Calu3 (cell line): ENCODE data around the gene ABHD10. TPM values are rescaled to one million over a fixed set of nuclear protein-coding genes. Genes with fewer than 3 reads are reported as not detected.

Source experiments
- BruUV-seq: library from RNA; stranded (reverse); fragments of 400-500 nt; replicated peaks from 2 replicates; lab custom pipeline; 2021; lab: Mats Ljungman, UMichigan
- CTCF ChIA-PET: fragments of 300-600 bp; sonication (Branson Sonifier 250); formaldehyde crosslinking; loops from one replicate; lab custom pipeline; 2022; ENCODE audit warnings: antibody characterized with exemption; lab: Charles Lee
- DNase-seq: peaks from one replicate; pipeline ENCODE4 v3.0.0; 2022
- H3K27ac Mint-ChIP-seq: one replicate; pipeline ENCODE4 v1.8.0; 2022; ENCODE audit warnings: mixed read lengths; ENCODE audit not compliant: unreplicated experiment
- H3K27me3 Mint-ChIP-seq: one replicate; pipeline ENCODE4 v1.8.0; 2022; ENCODE audit warnings: mixed read lengths; ENCODE audit not compliant: unreplicated experiment
- H3K36me3 Mint-ChIP-seq: one replicate; pipeline ENCODE4 v1.8.0; 2022; ENCODE audit warnings: mild to moderate bottlenecking, moderate library complexity, mixed read lengths; ENCODE audit not compliant: insufficient read depth, unreplicated experiment
- H3K4me1 Mint-ChIP-seq: one replicate; pipeline ENCODE4 v1.8.0; 2022; ENCODE audit warnings: mild to moderate bottlenecking, low read depth, mixed read lengths; ENCODE audit not compliant: unreplicated experiment
- H3K4me3 Mint-ChIP-seq: one replicate; pipeline ENCODE4 v1.8.0; 2022; ENCODE audit warnings: mild to moderate bottlenecking, low read depth, moderate library complexity, mixed read lengths; ENCODE audit not compliant: unreplicated experiment
- H3K9me3 Mint-ChIP-seq: one replicate; pipeline ENCODE4 v1.8.0; 2022; ENCODE audit warnings: low read depth, mixed read lengths; ENCODE audit not compliant: unreplicated experiment
- CTCF ChIP-seq: fragments of 200-600 bp; IDR thresholded peaks from one replicate; pipeline ENCODE4 v1.8.0; 2022; ENCODE audit warnings: antibody characterized with exemption; ENCODE audit not compliant: unreplicated experiment
- intact Hi-C: fragments of 100-400 bp; cut with micrococcal nuclease; formaldehyde crosslinking; loops from one replicate; pipeline ENCODE4 v1.10.0; 2022; ENCODE audit not compliant: unreplicated experiment
- total RNA-seq: library from RNA; stranded (reverse); gene quantifications from 2 replicates; pipeline ENCODE4 v1.2.3, GENCODE V29; 2022

The ABHD10 gene
- total RNA-seq, 1 experiment from 2014 or later: 26.4 TPM

GRCh38 chr3:112009670-112010069 lies 30.8 kb downstream of the ABHD10 start:
- TF ChIP-seq CTCF: no peak
- CTCF ChIA-PET: no interaction called here
- no peak for DNase-seq
- Mint-ChIP-seq H3K4me3 (no peak overlapping the region), H3K27ac (no peak overlapping the region), H3K4me1 (no peaks in the 10 kb centered on the region), H3K27me3 (no peaks in the 10 kb centered on the region), H3K9me3 (no peaks in the 10 kb centered on the region), H3K36me3 (no peaks in the 10 kb centered on the region)
- intact Hi-C loops: no loop called here
- BruUV-seq: no TSS peak

- CTCF ChIA-PET: no interaction called here
- Mint-ChIP-seq H3K4me3 (no peak overlapping the region), H3K4me1 (no peaks in the 10 kb centered on the region), H3K27me3 (no peaks in the 10 kb centered on the region), H3K27ac (no peak overlapping the region), H3K9me3 (no peaks in the 10 kb centered on the region), H3K36me3 (no peaks in the 10 kb centered on the region)
- no TSS peak for BruUV-seq
- intact Hi-C loops: no loop called here
- no peak for TF ChIP-seq CTCF
- no peak for DNase-seq
These were observed 31.8 kb downstream of the ABHD10 start for GRCh38 chr3:112010636-112011035.

GRCh38 chr3:112011376-112011940 lies 32.6 kb downstream of the ABHD10 start:
- intact Hi-C loops: no loop called here
- Mint-ChIP-seq H3K4me3 (no peak overlapping the region), H3K9me3 (no peaks in the 10 kb centered on the region), H3K27ac (no peak overlapping the region), H3K4me1 (no peaks in the 10 kb centered on the region), H3K36me3 (no peaks in the 10 kb centered on the region), H3K27me3 (no peaks in the 10 kb centered on the region)
- TF ChIP-seq CTCF: no peak
- DNase-seq: no peak
- CTCF ChIA-PET: interaction anchor here (1.0 kb wide), 1 partner anchor 152 kb away, joined by 3 read pairs; the partner anchor contains the start of gene PHLDB2
- BruUV-seq: no TSS peak

GRCh38 chr3:112012205-112012992 lies 33.6 kb downstream of the ABHD10 start:
- intact Hi-C loops: no loop called here
- Mint-ChIP-seq H3K27me3 (no peaks in the 10 kb centered on the region), H3K4me1 (no peaks in the 10 kb centered on the region), H3K36me3 (no peaks in the 10 kb centered on the region), H3K9me3 (no peaks in the 10 kb centered on the region), H3K4me3 (no peak overlapping the region), H3K27ac (no peak overlapping the region)
- no peak for DNase-seq
- BruUV-seq: no TSS peak
- CTCF ChIA-PET: interaction anchor here (1.0 to 3.3 kb wide), 10 partner anchors 9 to 343 kb away, joined by 3 to 33 read pairs (median 6); partner anchors contain the start of genes ABHD10, PHLDB2 and TAGLN3
- no peak for TF ChIP-seq CTCF
